ENCODE data around the gene SH3BGRL3.
"Not testable (repeated sequence)": the region's sequence is repeated elsewhere in the genome, so short reads cannot be mapped to it uniquely, and the experiment has no call there.

Gene SH3BGRL3

GRCh38 chr1:26318338-26319064 is 38.6 kb downstream of the SH3BGRL3 start:
- DNase-seq, result no peak

- no peak for DNase-seq
Observed at GRCh38 chr1:26320896-26321295, 41.0 kb downstream of the SH3BGRL3 start.

GRCh38 chr1:26321315-26322041 is 41.6 kb downstream of the SH3BGRL3 start:
- peak; percentile 71 for DNase-seq

- no peak for DNase-seq
Observed at GRCh38 chr1:26322042-26322331, 42.1 kb downstream of the SH3BGRL3 start.

GRCh38 chr1:26323382-26323781 is 43.5 kb downstream of the SH3BGRL3 start:
- DNase-seq, result no peak

GRCh38 chr1:26324550-26324949 is 44.7 kb downstream of the SH3BGRL3 start:
- DNase-seq, result no peak

GRCh38 chr1:26327956-26328362 is 48.1 kb downstream of the SH3BGRL3 start:
- peak; percentile 89 for DNase-seq

GRCh38 chr1:26328597-26328996 is 48.7 kb downstream of the SH3BGRL3 start:
- no peak for DNase-seq

- not testable (repeated sequence) for DNase-seq
Observed at GRCh38 chr1:26329380-26329779, 49.5 kb downstream of the SH3BGRL3 start.

- no peak for DNase-seq
Observed at GRCh38 chr1:26330276-26330675, 50.4 kb downstream of the SH3BGRL3 start.

Measured in COR-L47 (cell line).